NCI-H2196 (cell line): Measurements from ENCODE around the gene RPS6KA1.
"Not testable (repeated sequence)": the region's sequence is repeated elsewhere in the genome, so short reads cannot be mapped to it uniquely, and the experiment has no call there.

ENCODE experiments used
- DNase-seq: peaks from one replicate; lab custom pipeline; 2025; ENCODE audit not compliant: unreplicated experiment; lab: John Stamatoyannopoulos, UW

The RPS6KA1 gene

DNA sequence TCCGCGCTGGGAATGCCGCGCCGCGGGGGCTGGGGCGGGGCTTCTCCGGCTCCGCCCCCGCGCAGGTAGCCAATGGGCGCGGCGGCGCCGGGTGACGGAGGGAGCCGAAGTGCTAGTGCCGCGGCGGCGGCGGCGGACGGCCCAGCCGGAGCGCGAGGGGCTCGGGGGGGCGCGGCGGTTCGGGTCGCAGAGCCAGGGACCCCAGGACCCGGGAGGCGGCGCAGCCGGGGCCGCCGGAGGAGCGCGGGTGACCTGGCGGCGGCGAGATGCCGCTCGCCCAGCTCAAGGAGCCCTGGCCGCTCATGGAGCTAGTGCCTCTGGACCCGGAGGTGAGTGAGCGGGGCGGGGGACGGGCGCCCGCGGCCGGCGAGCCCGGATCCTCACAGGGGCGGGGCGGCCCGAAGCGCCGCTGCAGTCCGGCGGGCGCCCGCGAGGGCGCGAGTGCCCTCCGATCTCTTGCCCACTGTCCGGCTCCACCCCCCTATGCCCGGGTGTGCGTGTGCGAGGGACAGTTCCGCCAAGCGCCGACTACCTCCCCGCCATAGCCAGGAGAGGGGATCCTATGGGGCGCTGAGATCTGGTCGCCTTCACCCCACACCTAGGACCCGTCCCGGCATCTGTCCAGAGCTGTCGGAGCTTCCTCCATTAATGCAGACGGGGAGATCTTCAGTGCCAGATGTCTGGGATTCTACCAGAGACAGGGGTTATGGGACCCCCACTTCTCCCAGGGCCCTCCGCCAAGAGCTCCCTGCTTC is at the start of gene RPS6KA1:
RPS6KA1 (plus strand) TSS at position 107 of the 755 bp plus-strand sequence; CDS start at position 267, 160 bp downstream.
- peak; percentile 75 for DNase-seq

DNA sequence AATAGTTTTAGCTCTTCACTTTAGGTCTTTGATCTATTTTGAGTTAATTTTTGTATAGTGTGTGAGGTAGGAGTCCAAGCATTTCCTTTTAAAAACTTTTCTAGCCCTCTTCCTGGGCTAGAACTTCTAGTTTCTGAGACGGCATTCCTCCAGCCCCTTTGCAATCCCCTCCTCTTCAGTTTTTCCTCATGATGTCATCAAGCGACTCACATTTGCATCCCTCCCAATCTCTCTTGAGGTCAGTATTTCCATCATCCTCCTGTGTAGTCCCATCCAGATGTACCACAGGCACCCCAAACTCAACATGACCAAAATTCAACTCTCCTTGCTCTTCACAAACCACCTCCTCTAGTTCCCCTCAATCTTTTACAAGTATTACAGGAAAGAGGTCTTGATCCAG is 46.6 kb upstream of the RPS6KA1 start:
- no peak for DNase-seq

- DNase-seq: no peak
Measured at GRCh38 chr1:26483980-26484379, 45.6 kb upstream of the RPS6KA1 start.

DNA sequence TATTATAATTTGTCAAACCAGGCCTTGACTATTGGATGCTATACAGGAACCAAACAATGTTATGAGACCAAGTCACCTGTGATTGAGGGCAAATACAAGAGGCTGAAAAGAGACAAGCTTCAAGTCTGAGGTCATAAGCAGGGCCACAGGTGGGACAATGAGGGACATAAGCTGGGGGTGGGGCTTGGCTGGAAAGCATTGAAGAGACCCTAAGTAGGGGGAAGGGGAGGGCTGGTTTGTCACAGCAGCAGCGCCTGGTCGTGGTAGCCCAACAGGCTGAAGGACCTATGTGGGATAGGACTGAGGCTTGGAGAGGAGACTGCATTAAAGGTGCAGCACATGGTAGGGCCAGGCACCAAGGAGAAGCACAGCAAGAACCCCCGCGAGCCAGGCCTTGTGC is 39.4 kb upstream of the RPS6KA1 start:
- DNase-seq: no peak

GRCh38 chr1:26493267-26493666 is 36.3 kb upstream of the RPS6KA1 start:
- no peak for DNase-seq

DNA sequence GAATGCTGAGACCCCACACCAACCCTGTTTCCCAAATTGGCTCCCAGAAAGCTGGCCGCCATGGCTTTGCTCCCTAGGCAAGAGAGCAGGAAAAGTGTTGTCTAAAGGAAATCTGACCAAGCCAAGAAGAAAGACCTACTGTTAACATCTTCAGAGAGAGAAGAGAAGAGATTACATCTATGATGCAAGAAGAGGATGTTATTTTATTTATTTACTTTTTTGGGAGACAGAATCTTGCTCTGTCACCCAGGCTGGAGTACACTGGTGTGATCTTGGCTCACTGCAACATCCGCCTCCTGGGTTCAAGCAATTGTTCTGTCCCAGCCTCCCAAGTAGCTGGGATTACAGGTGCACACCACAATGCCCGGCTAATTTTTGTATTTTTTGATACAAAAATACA is 35.6 kb upstream of the RPS6KA1 start:
- DNase-seq: no peak

GRCh38 chr1:26496861-26497260 is 32.7 kb upstream of the RPS6KA1 start:
- no peak for DNase-seq

GRCh38 chr1:26498894-26499293 is 30.7 kb upstream of the RPS6KA1 start:
- DNase-seq: no peak

DNA sequence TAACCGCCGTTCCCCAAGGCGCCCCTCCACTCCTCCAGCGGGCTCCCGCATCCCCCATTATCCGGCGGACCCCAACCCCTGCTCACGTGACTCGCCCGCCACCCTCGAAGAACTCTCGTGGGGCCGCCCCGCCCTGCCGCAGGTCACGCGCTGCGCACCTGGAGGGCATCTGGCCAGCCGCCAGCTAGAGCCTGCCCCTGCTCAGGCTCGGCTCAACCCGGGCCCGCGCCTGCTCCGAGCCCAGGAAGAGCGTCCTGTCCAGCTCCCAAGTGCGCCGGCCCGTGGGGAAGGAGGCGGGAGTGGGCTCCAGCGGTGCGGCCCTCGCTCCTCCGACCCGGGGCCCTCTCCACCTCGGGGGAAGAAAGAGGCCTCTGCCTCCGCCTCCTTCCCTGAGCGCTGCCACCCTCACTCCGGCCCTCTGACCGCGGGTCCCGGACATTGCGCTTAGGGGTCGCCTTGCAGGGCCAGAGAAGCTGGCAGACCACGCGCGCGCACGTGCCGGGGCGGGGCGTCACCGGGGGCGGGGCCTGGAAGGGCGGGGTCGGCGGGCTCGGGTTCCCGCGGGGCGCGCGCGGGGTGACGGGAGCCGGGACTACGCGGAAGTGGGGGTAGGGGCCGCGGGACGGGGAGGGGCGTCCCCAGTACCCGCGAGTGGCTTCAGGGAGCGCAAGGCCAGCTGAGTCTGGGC is 28.9 kb upstream of the RPS6KA1 start:
- DNase-seq: peak; percentile 91

- not testable (repeated sequence) for DNase-seq
Measured at GRCh38 chr1:26510711-26511110, 18.9 kb upstream of the RPS6KA1 start.

- DNase-seq: not testable (repeated sequence)
Measured at GRCh38 chr1:26515836-26516235, 13.7 kb upstream of the RPS6KA1 start.

GRCh38 chr1:26516987-26517765 is 12.4 kb upstream of the RPS6KA1 start:
- DNase-seq: no peak

DNA sequence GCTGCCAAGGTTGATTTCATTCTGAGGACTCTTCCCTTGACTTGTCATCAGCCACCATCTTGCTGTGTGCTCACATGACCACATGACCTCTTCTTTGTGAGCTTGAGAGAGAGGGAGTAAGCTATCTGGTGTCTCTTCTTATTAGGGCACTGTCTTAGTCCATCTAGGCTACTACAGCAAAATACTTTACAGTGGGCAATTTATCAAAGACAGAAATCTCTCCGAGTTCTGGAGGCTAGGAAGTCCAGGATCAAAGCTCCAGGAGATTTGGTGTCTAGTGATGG is 11.9 kb upstream of the RPS6KA1 start:
- no peak for DNase-seq

- DNase-seq: no peak
Measured at GRCh38 chr1:26518355-26518754, 11.2 kb upstream of the RPS6KA1 start.

- DNase-seq: no peak
Measured at GRCh38 chr1:26520339-26520738, 9.2 kb upstream of the RPS6KA1 start.

- DNase-seq: no peak
Measured at GRCh38 chr1:26521669-26522030, 7.9 kb upstream of the RPS6KA1 start.

DNA sequence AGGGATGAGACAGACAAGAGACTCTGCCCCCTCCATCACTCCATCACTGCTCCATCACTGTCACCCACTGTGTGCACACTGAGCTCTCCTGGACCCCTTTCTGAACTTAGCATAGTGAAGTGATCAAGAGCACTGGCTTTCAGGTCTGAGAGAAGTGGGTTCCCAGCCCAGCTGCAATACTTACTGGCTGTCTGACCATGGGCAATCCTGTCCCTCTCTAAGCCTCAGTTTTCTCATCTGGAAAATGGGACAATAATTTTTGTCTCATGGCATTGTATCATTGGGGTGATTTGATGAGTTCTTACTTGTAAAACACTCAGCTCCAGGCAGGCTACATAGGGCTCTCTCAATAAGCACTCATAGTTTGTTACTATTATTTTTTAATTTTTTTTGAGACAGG is 7.5 kb upstream of the RPS6KA1 start:
- no peak for DNase-seq

GRCh38 chr1:26524181-26524580 is 5.4 kb upstream of the RPS6KA1 start:
- DNase-seq: no peak

GRCh38 chr1:26526287-26526686 is 3.3 kb upstream of the RPS6KA1 start:
- no peak for DNase-seq

GRCh38 chr1:26529405-26529654 is 231 bp upstream of the RPS6KA1 start:
- DNase-seq: peak; percentile 65

GRCh38 chr1:26530410-26530894 is 891 bp downstream of the RPS6KA1 start:
- no peak for DNase-seq

DNA sequence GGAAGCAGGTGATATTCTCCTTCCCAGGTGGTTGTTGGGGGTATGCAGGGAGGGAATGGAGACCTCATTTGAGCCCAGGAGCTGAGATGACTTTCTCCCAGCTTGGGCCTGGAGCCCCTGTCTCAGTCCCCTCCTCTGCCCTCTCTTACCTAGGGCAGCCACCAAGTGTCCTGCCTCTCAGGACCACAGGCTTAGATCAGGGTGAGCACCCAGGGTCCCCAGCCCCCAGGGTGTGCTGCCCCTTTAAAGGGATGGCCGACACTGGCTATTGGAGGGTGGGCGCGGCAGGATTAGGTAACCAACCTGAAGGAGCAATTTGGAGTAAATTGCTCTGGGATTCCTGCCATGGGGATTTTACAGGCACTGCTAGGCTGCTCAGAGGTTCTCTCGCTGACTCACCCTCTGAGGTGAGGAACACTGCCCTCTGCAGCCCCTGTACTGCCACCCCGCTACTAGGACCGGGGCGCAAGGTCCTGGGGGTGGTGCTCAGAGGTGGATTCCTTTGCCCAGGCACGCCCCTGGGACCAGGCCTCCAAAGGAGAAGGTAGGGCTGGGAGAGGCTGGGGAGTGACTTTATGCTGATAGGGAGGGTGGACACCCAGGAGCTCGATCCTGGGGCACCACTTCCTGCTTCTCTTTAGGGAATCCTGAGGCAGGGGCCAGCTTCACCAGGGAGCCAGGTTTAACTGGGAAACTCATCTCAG is 1.5 kb downstream of the RPS6KA1 start:
- peak; percentile 84 for DNase-seq
